Prostate gland (tissue), 2 donors: ENCODE results near the gene GPR162.

ENCODE experiments used
- CTCF ChIP-seq, 4 experiments: fragments of 200-600 bp in 2 of 4; fragments of 450-650 bp in 2 of 4; sonication (generic) in 2 of 4; IDR thresholded peaks; 1 replicate in 3 of 4; 2 replicates in 1 of 4; pipeline ENCODE4 v1.5.1; 2016 to 2019; ENCODE audit warnings: antibody characterized with exemption in 4 of 4, mild to moderate bottlenecking in 2 of 4, moderate library complexity in 2 of 4
- POLR2AphosphoS5 ChIP-seq: sonication (generic); formaldehyde crosslinking; IDR thresholded peaks from one replicate; pipeline ENCODE4 v1.6.1; 2017; ENCODE audit warnings: antibody characterized with exemption

GRCh38 chr12:6772331-6772695, 49.3 kb upstream of the GPR162 start, which contains the start of gene LAG3:
- TF ChIP-seq POLR2AphosphoS5 (no peak), CTCF (IDR thresholded peaks at IDR 0.05) (no peak)
